Neuronal stem cell (in vitro differentiated cells): ENCODE results near the gene STX18.

Experiments
- DNase-seq: peaks from one replicate; pipeline ENCODE4 v3.0.0-alpha.2; 2013; ENCODE audit warnings: low spot score
- H2AFZ ChIP-seq: one replicate; pipeline ENCODE4 v1.6.1; 2013; ENCODE audit warnings: mild to moderate bottlenecking, low read length, inconsistent platforms
- H2AK5ac ChIP-seq: 2 replicates; pipeline ENCODE4 v1.6.1; 2013; ENCODE audit warnings: low read depth, mild to moderate bottlenecking, inconsistent platforms, low read length, moderate library complexity, mixed read lengths
- H2BK120ac ChIP-seq: 2 replicates; pipeline ENCODE4 v1.6.1; 2013; ENCODE audit warnings: low read depth, mild to moderate bottlenecking, inconsistent platforms, low read length, moderate library complexity, mixed read lengths
- H2BK12ac ChIP-seq: one replicate; pipeline ENCODE4 v1.6.1; 2013; ENCODE audit warnings: low read length, inconsistent platforms
- H2BK15ac ChIP-seq: 2 replicates; pipeline ENCODE4 v1.6.1; 2013; ENCODE audit warnings: mild to moderate bottlenecking, low read length, inconsistent platforms, mixed read lengths
- H2BK5ac ChIP-seq: one replicate; pipeline ENCODE4 v1.6.1; 2013; ENCODE audit warnings: inconsistent platforms, mild to moderate bottlenecking, low read length, moderate library complexity
- H3K14ac ChIP-seq: one replicate; pipeline ENCODE4 v1.6.1; 2013; ENCODE audit warnings: low read length, inconsistent platforms
- H3K18ac ChIP-seq: 2 replicates; pipeline ENCODE4 v1.6.1; 2013; ENCODE audit warnings: low read length, inconsistent platforms
- H3K23ac ChIP-seq: 2 replicates; pipeline ENCODE4 v1.6.1; 2013; ENCODE audit warnings: low read depth, mild to moderate bottlenecking, mixed read lengths, low read length, inconsistent platforms; ENCODE audit not compliant: poor library complexity
- H3K27ac ChIP-seq: replicated peaks from 3 replicates; pipeline ENCODE4 v1.5.1; 2013; ENCODE audit warnings: low read length, inconsistent platforms
- H3K27me3 ChIP-seq, 3 experiments: 2 replicates each; pipeline ENCODE4 v1.6.1; 2013; ENCODE audit warnings: low read length in 3 of 3, mild to moderate bottlenecking in 2 of 3, inconsistent platforms in 1 of 3, low read depth in 1 of 3, mixed read lengths in 1 of 3, moderate library complexity in 1 of 3; ENCODE audit not compliant: control insufficient read depth in 3 of 3, insufficient read depth in 3 of 3
- H3K36me3 ChIP-seq, 2 donors: replicated peaks in 1 of 2; 2 replicates each; pipeline ENCODE4 v1.6.1; 2013; ENCODE audit warnings: low read length in 2 of 2; ENCODE audit not compliant: control insufficient read depth in 2 of 2, insufficient read depth in 2 of 2
- H3K4ac ChIP-seq: 2 replicates; pipeline ENCODE4 v1.6.1; 2013; ENCODE audit warnings: inconsistent platforms, mild to moderate bottlenecking, low read length, moderate library complexity
- H3K4me1 ChIP-seq, 2 donors: 1 replicate in 1 of 2; 2 replicates in 1 of 2; pipeline ENCODE4 v1.6.1; 2013; ENCODE audit warnings: low read length in 2 of 2, low read depth in 1 of 2; ENCODE audit not compliant: control insufficient read depth in 2 of 2, insufficient read depth in 1 of 2
- H3K4me2 ChIP-seq: one replicate; pipeline ENCODE4 v1.6.1; 2013; ENCODE audit warnings: mild to moderate bottlenecking, low read length, inconsistent platforms; ENCODE audit not compliant: insufficient read depth, poor library complexity, severe bottlenecking
- H3K4me3 ChIP-seq, 2 donors: 2 replicates each; pipeline ENCODE4 v1.5.1; 2013; ENCODE audit warnings: low read length in 2 of 2, mild to moderate bottlenecking in 2 of 2, inconsistent platforms in 1 of 2, moderate library complexity in 1 of 2
- H3K79me1 ChIP-seq: one replicate; pipeline ENCODE4 v1.6.1; 2013; ENCODE audit warnings: low read depth, mild to moderate bottlenecking, inconsistent platforms, low read length, moderate library complexity
- H3K9ac ChIP-seq: one replicate; pipeline ENCODE4 v1.6.1; 2013; ENCODE audit warnings: mild to moderate bottlenecking, low read depth, low read length, inconsistent platforms; ENCODE audit not compliant: poor library complexity
- H3K9me3 ChIP-seq, 2 donors: replicated peaks in 1 of 2; 2 replicates each; pipeline versions ENCODE3 to v1.6.1; 2013; ENCODE audit warnings: low read length in 2 of 2, mild to moderate bottlenecking in 2 of 2, inconsistent platforms in 1 of 2, low read depth in 1 of 2, mixed read lengths in 1 of 2, moderate library complexity in 1 of 2; ENCODE audit not compliant: control insufficient read depth in 2 of 2, insufficient read depth in 1 of 2
- H4K8ac ChIP-seq: one replicate; pipeline ENCODE4 v1.6.1; 2013; ENCODE audit warnings: low read depth, mild to moderate bottlenecking, inconsistent platforms, low read length, moderate library complexity
- H4K91ac ChIP-seq: one replicate; pipeline ENCODE4 v1.6.1; 2013; ENCODE audit warnings: low read length, low read depth, mild to moderate bottlenecking, inconsistent platforms; ENCODE audit not compliant: poor library complexity
- WGBS, 2 donors: extraction: QIAGEN DNeasy Blood & Tissue Kit; methylation state at CpG; one replicate each; pipeline ENCODE4 v1.1.7; 2013; ENCODE audit warnings: missing lambda C conversion rate in 2 of 2, mixed read lengths in 1 of 2; ENCODE audit not compliant: insufficient read length in 2 of 2, insufficient replicate concordance in 1 of 2; ENCODE audit errors: extremely low coverage in 2 of 2; 5-methylcytosine and 5-hydroxymethylcytosine counted together

STX18 gene

GRCh38 chr4:4532371-4533154 lies 9.3 kb downstream of the STX18 start:
- Histone ChIP-seq H2BK15ac (no peak overlapping the region), H3K27ac (no peak overlapping the region), H4K8ac (no peak overlapping the region), H3K4ac (no peak overlapping the region), H2BK120ac (no peak overlapping the region), H2BK12ac (no peak overlapping the region), H3K4me1 (peaks cover 0 to 3% of the 10 kb centered on the region in 2 donors), H4K91ac (no peak overlapping the region), H3K4me3 (no peak overlapping the region), H3K14ac (no peak overlapping the region), H2AK5ac (no peak overlapping the region), H2BK5ac (no peak overlapping the region), H3K36me3 (peaks cover 0 to 8% of the 10 kb centered on the region in 2 donors), H3K27me3 (no peaks in the 10 kb centered on the region), H3K4me2 (no peak overlapping the region), H3K79me1 (peaks cover 6% of the 10 kb centered on the region), H3K9ac (no peak overlapping the region), H3K23ac (no peak overlapping the region), H3K9me3 (no peaks in the 10 kb centered on the region), H2AFZ (no peak overlapping the region), H3K18ac (no peak overlapping the region)
- no CpG with 5 or more reads among the region's 3 CpGs for whole genome bisulfite sequencing, 2 donors
- DNase-seq = no peak

- no peak overlapping the region for H4K8ac ChIP-seq
- H4K91ac ChIP-seq = no peak overlapping the region
- WGBS, 2 donors = no CpG with 5 or more reads among the region's 5 CpGs
- no peaks in the 10 kb centered on the region for H3K9me3 ChIP-seq
- peaks cover 3 to 15% of the 10 kb centered on the region in 2 donors for H3K4me1 ChIP-seq
- H3K79me1 ChIP-seq = peaks cover 4% of the 10 kb centered on the region
- H2BK5ac ChIP-seq = no peak overlapping the region
- no peak overlapping the region for H2BK120ac ChIP-seq
- H2AK5ac ChIP-seq = no peak overlapping the region
- no peak overlapping the region for H3K4me2 ChIP-seq
- no peak for DNase-seq
- H3K4ac ChIP-seq = no peak overlapping the region
- no peak overlapping the region for H3K23ac ChIP-seq
- no peak overlapping the region for H2BK15ac ChIP-seq
- H3K18ac ChIP-seq = no peak overlapping the region
- H2AFZ ChIP-seq = no peak overlapping the region
- H3K27me3 ChIP-seq = no peaks in the 10 kb centered on the region
- no peak overlapping the region for H2BK12ac ChIP-seq
- no peak overlapping the region for H3K27ac ChIP-seq
- peak overlapping the region in 1 of 2 donors; percentile 52 for H3K4me3 ChIP-seq
- no peak overlapping the region for H3K14ac ChIP-seq
- H3K36me3 ChIP-seq = peaks cover 0 to 15% of the 10 kb centered on the region in 2 donors
- peak overlapping the region; percentile 2 for H3K9ac ChIP-seq
Measured at GRCh38 chr4:4529392-4529791, 12.5 kb downstream of the STX18 start.

- Histone ChIP-seq H2BK15ac (no peak overlapping the region), H3K23ac (no peak overlapping the region), H3K4me3 (no peak overlapping the region), H3K4me2 (no peak overlapping the region), H3K27me3 (no peaks in the 10 kb centered on the region), H3K79me1 (peaks cover 3% of the 10 kb centered on the region), H2AFZ (no peak overlapping the region), H3K18ac (no peak overlapping the region), H3K9ac (no peak overlapping the region), H2BK120ac (no peak overlapping the region), H3K14ac (no peak overlapping the region), H2BK5ac (no peak overlapping the region), H2AK5ac (no peak overlapping the region), H3K4ac (no peak overlapping the region), H3K9me3 (no peaks in the 10 kb centered on the region), H4K8ac (no peak overlapping the region), H2BK12ac (no peak overlapping the region), H3K36me3 (peaks cover 0 to 15% of the 10 kb centered on the region in 2 donors), H3K4me1 (peaks cover 7 to 27% of the 10 kb centered on the region in 2 donors), H4K91ac (no peak overlapping the region), H3K27ac (no peak overlapping the region)
- no CpG with 5 or more reads among the region's 6 CpGs for WGBS, 2 donors
- no peak for DNase-seq
Measured at GRCh38 chr4:4526401-4526800, 15.4 kb downstream of the STX18 start.

- peaks cover under 1% of the 10 kb centered on the region for H3K79me1 ChIP-seq
- no peak overlapping the region for H3K4me3 ChIP-seq
- H2AK5ac ChIP-seq = no peak overlapping the region
- no CpG with 5 or more reads among the region's 4 CpGs for WGBS, 2 donors
- no peak overlapping the region for H2BK120ac ChIP-seq
- H3K36me3 ChIP-seq = peaks cover 0 to 13% of the 10 kb centered on the region in 2 donors
- no peak overlapping the region for H3K27ac ChIP-seq
- no peak overlapping the region for H3K23ac ChIP-seq
- H3K4me2 ChIP-seq = no peak overlapping the region
- no peak overlapping the region for H2BK5ac ChIP-seq
- no peak overlapping the region for H4K91ac ChIP-seq
- no peak overlapping the region for H3K4ac ChIP-seq
- H3K14ac ChIP-seq = no peak overlapping the region
- H3K9me3 ChIP-seq = no peaks in the 10 kb centered on the region
- no peaks in the 10 kb centered on the region for H3K27me3 ChIP-seq
- H2BK15ac ChIP-seq = no peak overlapping the region
- no peak overlapping the region for H3K9ac ChIP-seq
- no peak overlapping the region for H2AFZ ChIP-seq
- H2BK12ac ChIP-seq = no peak overlapping the region
- H3K18ac ChIP-seq = no peak overlapping the region
- H4K8ac ChIP-seq = no peak overlapping the region
- H3K4me1 ChIP-seq = peaks cover 5 to 45% of the 10 kb centered on the region in 2 donors
- DNase-seq = no peak
Measured at GRCh38 chr4:4524364-4524763, 17.5 kb downstream of the STX18 start.
